HTERT RPE-1 (cell line): ENCODE measurements around the gene AP1G2.

ENCODE experiments used
- in situ Hi-C: fragments of 300-500 bp; cut with MboI; formaldehyde crosslinking; loops from 4 replicates; pipeline ENCODE4 v1.14.3; 2020; ENCODE audit warnings: low sequenced_read_pairs

The AP1G2 gene

GRCh38 chr14:23558346-23559009 lies 9.1 kb downstream of the AP1G2 start:
- in situ Hi-C loops, result no loop called here

- in situ Hi-C loops, result no loop called here
Measured at GRCh38 chr14:23557946-23558345, 9.6 kb downstream of the AP1G2 start.

- in situ Hi-C loops, result no loop called here
Measured at GRCh38 chr14:23557521-23557920, 10.1 kb downstream of the AP1G2 start.

- in situ Hi-C loops, result no loop called here
Measured at GRCh38 chr14:23556700-23557440, 10.7 kb downstream of the AP1G2 start.

GRCh38 chr14:23555882-23556699 lies 11.5 kb downstream of the AP1G2 start, which contains the start of gene THTPA:
Gene THTPA (plus strand): TSS chr14:23556271. CDS start chr14:23556758, 487 bp downstream.
- in situ Hi-C loops, result no loop called here

GRCh38 chr14:23555533-23555881 lies 12.1 kb downstream of the AP1G2 start:
- in situ Hi-C loops, result no loop called here

- in situ Hi-C loops, result no loop called here
Measured at GRCh38 chr14:23551266-23552028, 16.1 kb downstream of the AP1G2 start, which contains the start of gene ZFHX2. Gene ZFHX2 (minus strand): TSS chr14:23551765. CDS start chr14:23535325, 16,440 bp downstream.

- in situ Hi-C loops, result no loop called here
Measured at GRCh38 chr14:23550812-23551265, 16.8 kb downstream of the AP1G2 start.

GRCh38 chr14:23550131-23550811 lies 17.3 kb downstream of the AP1G2 start:
- in situ Hi-C loops, result no loop called here

GRCh38 chr14:23548351-23549318 lies 19.0 kb downstream of the AP1G2 start:
- in situ Hi-C loops, result no loop called here

GRCh38 chr14:23547924-23548323 lies 19.7 kb downstream of the AP1G2 start:
- in situ Hi-C loops, result no loop called here

GRCh38 chr14:23546450-23547035 lies 21.0 kb downstream of the AP1G2 start:
- in situ Hi-C loops, result no loop called here

GRCh38 chr14:23545740-23546365 lies 21.7 kb downstream of the AP1G2 start:
- in situ Hi-C loops, result no loop called here

- in situ Hi-C loops, result no loop called here
Measured at GRCh38 chr14:23544511-23545447, 22.8 kb downstream of the AP1G2 start.

GRCh38 chr14:23543403-23543802 lies 24.2 kb downstream of the AP1G2 start:
- in situ Hi-C loops, result no loop called here

- in situ Hi-C loops, result no loop called here
Measured at GRCh38 chr14:23542261-23542660, 25.3 kb downstream of the AP1G2 start.

- in situ Hi-C loops, result no loop called here
Measured at GRCh38 chr14:23540141-23540469, 27.5 kb downstream of the AP1G2 start.
